IMR-90 (cell line): ENCODE results near the gene FOXM1. TPM values are rescaled to one million over a fixed set of nuclear protein-coding genes. Genes with fewer than 3 reads are reported as not detected.

Source experiments
- FOS ChIP-seq: fragments of 150-350 bp; IDR thresholded peaks from 2 replicates; pipeline ENCODE4 v1.6.1; 2016; ENCODE audit warnings: low read depth, low read length
- MAFK ChIP-seq: IDR thresholded peaks from 2 replicates; pipeline ENCODE4 v1.6.1; 2012; ENCODE audit warnings: low read depth, low read length, improper control_type of control experiment
- polyA plus RNA-seq, 3 experiments: library from polyadenylated mRNA; depleted of rRNA; stranded (reverse); fragments of >200 nt; gene quantifications; 2 replicates each; pipeline ENCODE4 v1.2.3, GENCODE V29; 2012; ENCODE audit warnings: low replicate concordance in 1 of 3
- total RNA-seq: library from RNA; depleted of rRNA; stranded (reverse); fragments of >200 nt; gene quantifications from 2 replicates; pipeline ENCODE4 v1.2.3, GENCODE V29; 2012; rRNA removed

The FOXM1 gene
- total and polyA plus RNA-seq, 2 of the 4 experiments (the other 2 are of a cell fraction), result 14.9 to 29.3 TPM

DNA sequence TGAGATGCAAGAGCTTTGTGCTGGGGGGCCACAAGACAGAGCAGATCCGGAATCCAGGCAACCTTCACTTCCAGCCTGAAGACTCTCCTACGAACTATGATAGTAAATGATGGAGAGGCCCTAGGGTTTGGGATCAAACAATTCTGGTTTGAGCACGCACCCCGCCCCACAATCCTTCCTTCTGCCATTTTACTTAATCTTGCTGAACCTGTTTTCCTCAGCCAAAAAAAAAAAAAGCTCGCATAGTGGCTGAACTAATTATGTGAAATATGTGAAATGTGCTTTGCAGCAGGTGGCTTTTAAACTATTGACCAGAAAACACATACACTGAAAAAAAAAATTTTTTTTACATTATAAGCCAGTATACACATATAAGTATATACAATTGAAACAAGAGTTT lies 65.2 kb downstream of the FOXM1 start (continued):
- TF ChIP-seq MAFK (no peak), FOS (no peak)

Other genes starting within 250 kb of the FOXM1 start
- 36.0 and 44.2 TPM in 2 replicates for gene FKBP4, start 82.2 kb downstream of the FOXM1 start, total RNA-seq
- gene FKBP4, start 82.2 kb downstream of the FOXM1 start, polyA plus RNA-seq (2012; rRNA removed), result 31.4 and 35.7 TPM in 2 replicates
- gene ITFG2, start 64.5 kb downstream of the FOXM1 start, total RNA-seq, result 20.0 and 20.3 TPM in 2 replicates
- gene ITFG2, start 64.5 kb downstream of the FOXM1 start, polyA plus RNA-seq (2012; rRNA removed), result 23.2 and 25.5 TPM in 2 replicates
- 0.18 and 0.28 TPM in 2 replicates for gene NRIP2, start 42.1 kb downstream of the FOXM1 start, total RNA-seq
- gene NRIP2, start 42.1 kb downstream of the FOXM1 start, polyA plus RNA-seq (2012; rRNA removed), result 0.19 and 0.27 TPM in 2 replicates
- gene TEX52, start 20.1 kb downstream of the FOXM1 start, total RNA-seq, result not detected in 2 replicates
- not detected in 2 replicates for gene TEX52, start 20.1 kb downstream of the FOXM1 start, polyA plus RNA-seq (2012; rRNA removed)
- gene RHNO1, start within 50 bp of the FOXM1 start, total RNA-seq, result 30.6 and 36.4 TPM in 2 replicates
- gene RHNO1, start within 50 bp of the FOXM1 start, polyA plus RNA-seq (2012; rRNA removed), result 26.1 and 28.6 TPM in 2 replicates
- 31.1 and 35.5 TPM in 2 replicates for gene TULP3, start 13.7 kb upstream of the FOXM1 start, total RNA-seq
- gene TULP3, start 13.7 kb upstream of the FOXM1 start, polyA plus RNA-seq (2012; rRNA removed), result 35.0 and 35.2 TPM in 2 replicates
- 8.8 and 10.8 TPM in 2 replicates for gene TEAD4, start 82.2 kb upstream of the FOXM1 start, total RNA-seq
- gene TEAD4, start 82.2 kb upstream of the FOXM1 start, polyA plus RNA-seq (2012; rRNA removed), result 24.9 and 30.8 TPM in 2 replicates
- 16.1 and 17.7 TPM in 2 replicates for gene TSPAN9, start 200.2 kb upstream of the FOXM1 start, total RNA-seq
- gene TSPAN9, start 200.2 kb upstream of the FOXM1 start, polyA plus RNA-seq (2012; rRNA removed), result 29.8 and 39.1 TPM in 2 replicates